PC-3 (cell line): Measurements from ENCODE around the gene ZNF793.

Experiments used
- CTCF ChIP-seq: fragments of 300-600 bp; sonication (generic); conservative IDR thresholded peaks from 2 replicates; pipeline ENCODE4 v1.5.1; 2017; ENCODE audit warnings: antibody characterized with exemption, low read depth, mild to moderate bottlenecking, low read length
- EZH2 ChIP-seq: fragments of 300-600 bp; sonication (generic); IDR thresholded peaks from one replicate; pipeline ENCODE4 v1.6.1; 2017; ENCODE audit warnings: antibody characterized with exemption, mild to moderate bottlenecking, low read length; ENCODE audit not compliant: unreplicated experiment

- TF ChIP-seq CTCF (no peak), EZH2 (no peak)
These were observed 30.7 kb downstream of the ZNF793 start for GRCh38 chr19:37537391-37537947.
